ENCODE data around the gene MAGEB17.
A peak's percentile ranks its signal among the peaks of the same experiment; 100 is the strongest.

The MAGEB17 gene

GRCh38 chrX:16205840-16206239, 38.6 kb downstream of the MAGEB17 start:
- H3K4me3 ChIP-seq (replicated peaks; ENCODE audit: low read depth, low read length) = no peak overlapping the region
- no peak for TF ChIP-seq CTCF (IDR thresholded peaks at IDR 0.05; ENCODE audit: low read length, missing control alignments)
- DNase-seq (ENCODE audit: low read depth) = no peak

GRCh38 chrX:16207634-16208033, 40.4 kb downstream of the MAGEB17 start:
- TF ChIP-seq CTCF (IDR thresholded peaks at IDR 0.05; ENCODE audit: low read length, missing control alignments) = no peak
- no peak for DNase-seq (ENCODE audit: low read depth)
- H3K4me3 ChIP-seq (replicated peaks; ENCODE audit: low read depth, low read length) = no peak overlapping the region

- TF ChIP-seq CTCF (IDR thresholded peaks at IDR 0.05; ENCODE audit: low read length, missing control alignments) = no peak
- H3K4me3 ChIP-seq (replicated peaks; ENCODE audit: low read depth, low read length) = no peak overlapping the region
- no peak for DNase-seq (ENCODE audit: low read depth)
These were observed 41.3 kb downstream of the MAGEB17 start for GRCh38 chrX:16208601-16209000.

- TF ChIP-seq CTCF (IDR thresholded peaks at IDR 0.05; ENCODE audit: low read length, missing control alignments) = no peak
These were observed 42.8 kb downstream of the MAGEB17 start for GRCh38 chrX:16210061-16210460.

GRCh38 chrX:16212024-16212423, 44.7 kb downstream of the MAGEB17 start:
- no peak overlapping the region for H3K4me3 ChIP-seq (replicated peaks; ENCODE audit: low read depth, low read length)
- DNase-seq (ENCODE audit: low read depth) = peak; percentile 16
- TF ChIP-seq CTCF (IDR thresholded peaks at IDR 0.05; ENCODE audit: low read length, missing control alignments) = no peak

More at GRCh38 chrX:16210061-16210460, 42.8 kb downstream of the MAGEB17 start:
- no peak overlapping the region for H3K4me3 ChIP-seq (replicated peaks; ENCODE audit: low read depth, low read length)
- no peak for DNase-seq (ENCODE audit: low read depth)

GRCh38 chrX:16212436-16212835, 45.2 kb downstream of the MAGEB17 start:
- TF ChIP-seq CTCF (IDR thresholded peaks at IDR 0.05; ENCODE audit: low read length, missing control alignments) = peak; percentile 40
- H3K4me3 ChIP-seq (replicated peaks; ENCODE audit: low read depth, low read length) = no peak overlapping the region
- peak; percentile 37 for DNase-seq (ENCODE audit: low read depth)

- no peak for DNase-seq (ENCODE audit: low read depth)
- H3K4me3 ChIP-seq (replicated peaks; ENCODE audit: low read depth, low read length) = no peak overlapping the region
- TF ChIP-seq CTCF (IDR thresholded peaks at IDR 0.05; ENCODE audit: low read length, missing control alignments) = no peak
These were observed 46.7 kb downstream of the MAGEB17 start for GRCh38 chrX:16213961-16214360.
